WTC11 (cell line): ENCODE data around the gene C1orf159. TPM values are rescaled to one million over a fixed set of nuclear protein-coding genes. Genes with fewer than 3 reads are reported as not detected.

ENCODE experiments used
- ATAC-seq: fragments of 200-7000 bp; cut with Tn5 transposase; 2 replicates; pipeline ENCODE4 v1.10.0; 2021; ENCODE audit warnings: mild to moderate bottlenecking, moderate library complexity
- CTCF ChIA-PET: fragments of 300-600 bp; sonication (Branson Sonifier 250); formaldehyde crosslinking; loops from one replicate; lab custom pipeline; 2021; ENCODE audit warnings: antibody characterized with exemption; lab: Charles Lee
- POLR2A ChIA-PET: fragments of 350-600 bp; sonication (Branson Sonifier 250); formaldehyde crosslinking; loops from one replicate; lab custom pipeline; 2021; ENCODE audit warnings: antibody characterized with exemption; lab: Charles Lee
- DNase-seq: peaks from one replicate; pipeline ENCODE4 v3.0.0; 2021; ENCODE audit warnings: low spot score
- H3K27ac Mint-ChIP-seq: 2 replicates; pipeline ENCODE4 v1.8.0; 2021; ENCODE audit warnings: mixed read lengths
- H3K27me3 Mint-ChIP-seq: 2 replicates; pipeline ENCODE4 v1.8.0; 2021; ENCODE audit warnings: low read depth, mild to moderate bottlenecking, moderate library complexity, mixed read lengths
- H3K36me3 Mint-ChIP-seq: 2 replicates; pipeline ENCODE4 v1.8.0; 2021; ENCODE audit warnings: mixed read lengths
- H3K4me1 Mint-ChIP-seq: 2 replicates; pipeline ENCODE4 v1.8.0; 2022; ENCODE audit warnings: mixed read lengths
- H3K4me3 Mint-ChIP-seq: 2 replicates; pipeline ENCODE4 v1.8.0; 2021; ENCODE audit warnings: mild to moderate bottlenecking, moderate library complexity, mixed read lengths
- H3K9me3 Mint-ChIP-seq: 2 replicates; pipeline ENCODE4 v1.8.0; 2021; ENCODE audit warnings: mixed read lengths
- CREM ChIP-seq: sonication (generic); formaldehyde crosslinking; IDR thresholded peaks from 2 replicates; pipeline ENCODE4 v1.8.1; 2022; ENCODE audit warnings: mild to moderate bottlenecking, missing genetic modification reagents, moderate library complexity
- HMGA2 ChIP-seq: fragments of 250-450 bp; sonication (Bioruptor Pico); IDR thresholded peaks from 2 replicates; pipeline ENCODE4 v1.4.0; 2021; ENCODE audit warnings: mild to moderate bottlenecking, moderate library complexity
- MYBL2 ChIP-seq: sonication (generic); formaldehyde crosslinking; IDR thresholded peaks from 2 replicates; pipeline ENCODE4 v1.8.1; 2023; ENCODE audit warnings: mild to moderate bottlenecking, moderate library complexity, missing genetic modification reagents
- SP1 ChIP-seq: sonication (generic); formaldehyde crosslinking; conservative IDR thresholded peaks from 2 replicates; pipeline ENCODE4 v1.8.1; 2022; ENCODE audit warnings: missing genetic modification reagents
- ZNF138 ChIP-seq: sonication (generic); formaldehyde crosslinking; conservative IDR thresholded peaks from 2 replicates; pipeline ENCODE4 v1.8.1; 2022; ENCODE audit warnings: mild to moderate bottlenecking, moderate library complexity, missing genetic modification reagents
- ZNF232 ChIP-seq: sonication (generic); formaldehyde crosslinking; IDR thresholded peaks from 2 replicates; pipeline ENCODE4 v1.8.0; 2022; ENCODE audit warnings: mild to moderate bottlenecking, missing genetic modification reagents
- total RNA-seq: library from RNA; stranded (reverse); gene quantifications from 3 replicates; pipeline ENCODE4 v1.2.3, GENCODE V29; 2021
- TF ChIP-seq, protein P1 (sequence below): sonication (generic); formaldehyde crosslinking; IDR thresholded peaks from 2 replicates; pipeline ENCODE4 v1.8.0; 2022; ENCODE audit warnings: mild to moderate bottlenecking, missing genetic modification reagents
- TF ChIP-seq, protein P2 (sequence below): sonication (generic); formaldehyde crosslinking; IDR thresholded peaks from 2 replicates; pipeline ENCODE4 v1.8.1; 2023; ENCODE audit warnings: mild to moderate bottlenecking, missing genetic modification reagents, moderate library complexity
- TF ChIP-seq, protein P3 (sequence below): fragments of 250-450 bp; sonication (Bioruptor Pico); IDR thresholded peaks from 2 replicates; pipeline ENCODE4 v1.9.0; 2021; ENCODE audit warnings: mild to moderate bottlenecking
- TF ChIP-seq, protein P4 (sequence below): sonication (generic); formaldehyde crosslinking; IDR thresholded peaks from 2 replicates; pipeline ENCODE4 v1.8.1; 2022; ENCODE audit warnings: mild to moderate bottlenecking, moderate library complexity, missing genetic modification reagents

C1orf159 gene
- total RNA-seq, 1 experiment from 2014 or later: 17.8 TPM

DNA sequence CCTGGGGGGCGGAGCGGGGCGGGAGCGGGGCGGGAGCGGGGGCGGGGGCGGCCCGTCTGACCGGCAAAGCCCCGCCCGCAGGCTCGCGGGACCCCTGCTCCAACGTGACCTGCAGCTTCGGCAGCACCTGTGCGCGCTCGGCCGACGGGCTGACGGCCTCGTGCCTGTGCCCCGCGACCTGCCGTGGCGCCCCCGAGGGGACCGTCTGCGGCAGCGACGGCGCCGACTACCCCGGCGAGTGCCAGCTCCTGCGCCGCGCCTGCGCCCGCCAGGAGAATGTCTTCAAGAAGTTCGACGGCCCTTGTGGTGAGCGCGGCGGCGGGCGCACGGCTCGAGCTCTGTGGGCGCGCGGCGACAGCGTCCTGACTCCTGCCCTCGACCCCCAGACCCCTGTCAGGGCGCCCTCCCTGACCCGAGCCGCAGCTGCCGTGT lies 74.8 kb downstream of the C1orf159 start:
- peak; percentile 82 for DNase-seq
- ATAC-seq: peak; percentile 56
- CTCF ChIA-PET: interaction anchor here (0.7 to 4.0 kb wide), 22 partner anchors 9 to 251 kb away, joined by 3 to 35 read pairs (median 4); partner anchors contain the start of genes AGRN, ISG15 and TTLL10
- POLR2A ChIA-PET: interaction anchor here (0.6 to 2.9 kb wide), 7 partner anchors 10 to 130 kb away, joined by 3 to 15 read pairs (median 3); partner anchors contain the start of gene HES4
- Mint-ChIP-seq H3K27ac (no peak overlapping the region), H3K4me3 (peak overlapping the region; percentile 25; the same call in 1 of the 2 replicates), H3K27me3 (peaks cover 36% of the 10 kb centered on the region), H3K4me1 (peaks cover 5% of the 10 kb centered on the region), H3K9me3 (no peaks in the 10 kb centered on the region), H3K36me3 (peaks cover 8% of the 10 kb centered on the region)
- TF ChIP-seq ZNF232: 0 out of 2 replicates have a peak, but pooled peaks have one; percentile 50
- TF ChIP-seq ZNF138 (CRISPR knock-in tag): no peak
- TF ChIP-seq, protein P1, sequence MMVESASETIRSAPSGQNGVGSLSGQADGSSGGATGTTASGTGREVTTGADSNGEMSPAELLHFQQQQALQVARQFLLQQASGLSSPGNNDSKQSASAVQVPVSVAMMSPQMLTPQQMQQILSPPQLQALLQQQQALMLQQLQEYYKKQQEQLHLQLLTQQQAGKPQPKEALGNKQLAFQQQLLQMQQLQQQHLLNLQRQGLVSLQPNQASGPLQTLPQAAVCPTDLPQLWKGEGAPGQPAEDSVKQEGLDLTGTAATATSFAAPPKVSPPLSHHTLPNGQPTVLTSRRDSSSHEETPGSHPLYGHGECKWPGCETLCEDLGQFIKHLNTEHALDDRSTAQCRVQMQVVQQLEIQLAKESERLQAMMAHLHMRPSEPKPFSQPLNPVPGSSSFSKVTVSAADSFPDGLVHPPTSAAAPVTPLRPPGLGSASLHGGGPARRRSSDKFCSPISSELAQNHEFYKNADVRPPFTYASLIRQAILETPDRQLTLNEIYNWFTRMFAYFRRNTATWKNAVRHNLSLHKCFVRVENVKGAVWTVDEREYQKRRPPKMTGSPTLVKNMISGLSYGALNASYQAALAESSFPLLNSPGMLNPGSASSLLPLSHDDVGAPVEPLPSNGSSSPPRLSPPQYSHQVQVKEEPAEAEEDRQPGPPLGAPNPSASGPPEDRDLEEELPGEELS: peak; percentile 77; the same call in 1 of the 2 replicates
- TF ChIP-seq MYBL2: 0 out of 2 replicates have a peak, but pooled peaks have one; percentile 38
- TF ChIP-seq, protein P2, sequence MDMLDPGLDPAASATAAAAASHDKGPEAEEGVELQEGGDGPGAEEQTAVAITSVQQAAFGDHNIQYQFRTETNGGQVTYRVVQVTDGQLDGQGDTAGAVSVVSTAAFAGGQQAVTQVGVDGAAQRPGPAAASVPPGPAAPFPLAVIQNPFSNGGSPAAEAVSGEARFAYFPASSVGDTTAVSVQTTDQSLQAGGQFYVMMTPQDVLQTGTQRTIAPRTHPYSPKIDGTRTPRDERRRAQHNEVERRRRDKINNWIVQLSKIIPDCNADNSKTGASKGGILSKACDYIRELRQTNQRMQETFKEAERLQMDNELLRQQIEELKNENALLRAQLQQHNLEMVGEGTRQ (CRISPR knock-in tag): peak; percentile 31
- TF ChIP-seq, protein P3, sequence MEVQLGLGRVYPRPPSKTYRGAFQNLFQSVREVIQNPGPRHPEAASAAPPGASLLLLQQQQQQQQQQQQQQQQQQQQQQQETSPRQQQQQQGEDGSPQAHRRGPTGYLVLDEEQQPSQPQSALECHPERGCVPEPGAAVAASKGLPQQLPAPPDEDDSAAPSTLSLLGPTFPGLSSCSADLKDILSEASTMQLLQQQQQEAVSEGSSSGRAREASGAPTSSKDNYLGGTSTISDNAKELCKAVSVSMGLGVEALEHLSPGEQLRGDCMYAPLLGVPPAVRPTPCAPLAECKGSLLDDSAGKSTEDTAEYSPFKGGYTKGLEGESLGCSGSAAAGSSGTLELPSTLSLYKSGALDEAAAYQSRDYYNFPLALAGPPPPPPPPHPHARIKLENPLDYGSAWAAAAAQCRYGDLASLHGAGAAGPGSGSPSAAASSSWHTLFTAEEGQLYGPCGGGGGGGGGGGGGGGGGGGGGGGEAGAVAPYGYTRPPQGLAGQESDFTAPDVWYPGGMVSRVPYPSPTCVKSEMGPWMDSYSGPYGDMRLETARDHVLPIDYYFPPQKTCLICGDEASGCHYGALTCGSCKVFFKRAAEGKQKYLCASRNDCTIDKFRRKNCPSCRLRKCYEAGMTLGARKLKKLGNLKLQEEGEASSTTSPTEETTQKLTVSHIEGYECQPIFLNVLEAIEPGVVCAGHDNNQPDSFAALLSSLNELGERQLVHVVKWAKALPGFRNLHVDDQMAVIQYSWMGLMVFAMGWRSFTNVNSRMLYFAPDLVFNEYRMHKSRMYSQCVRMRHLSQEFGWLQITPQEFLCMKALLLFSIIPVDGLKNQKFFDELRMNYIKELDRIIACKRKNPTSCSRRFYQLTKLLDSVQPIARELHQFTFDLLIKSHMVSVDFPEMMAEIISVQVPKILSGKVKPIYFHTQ (CRISPR knock-in tag): no peak
- TF ChIP-seq SP1 (CRISPR knock-in tag): 0 out of 2 replicates have a peak, but pooled peaks have one; percentile 22

DNA sequence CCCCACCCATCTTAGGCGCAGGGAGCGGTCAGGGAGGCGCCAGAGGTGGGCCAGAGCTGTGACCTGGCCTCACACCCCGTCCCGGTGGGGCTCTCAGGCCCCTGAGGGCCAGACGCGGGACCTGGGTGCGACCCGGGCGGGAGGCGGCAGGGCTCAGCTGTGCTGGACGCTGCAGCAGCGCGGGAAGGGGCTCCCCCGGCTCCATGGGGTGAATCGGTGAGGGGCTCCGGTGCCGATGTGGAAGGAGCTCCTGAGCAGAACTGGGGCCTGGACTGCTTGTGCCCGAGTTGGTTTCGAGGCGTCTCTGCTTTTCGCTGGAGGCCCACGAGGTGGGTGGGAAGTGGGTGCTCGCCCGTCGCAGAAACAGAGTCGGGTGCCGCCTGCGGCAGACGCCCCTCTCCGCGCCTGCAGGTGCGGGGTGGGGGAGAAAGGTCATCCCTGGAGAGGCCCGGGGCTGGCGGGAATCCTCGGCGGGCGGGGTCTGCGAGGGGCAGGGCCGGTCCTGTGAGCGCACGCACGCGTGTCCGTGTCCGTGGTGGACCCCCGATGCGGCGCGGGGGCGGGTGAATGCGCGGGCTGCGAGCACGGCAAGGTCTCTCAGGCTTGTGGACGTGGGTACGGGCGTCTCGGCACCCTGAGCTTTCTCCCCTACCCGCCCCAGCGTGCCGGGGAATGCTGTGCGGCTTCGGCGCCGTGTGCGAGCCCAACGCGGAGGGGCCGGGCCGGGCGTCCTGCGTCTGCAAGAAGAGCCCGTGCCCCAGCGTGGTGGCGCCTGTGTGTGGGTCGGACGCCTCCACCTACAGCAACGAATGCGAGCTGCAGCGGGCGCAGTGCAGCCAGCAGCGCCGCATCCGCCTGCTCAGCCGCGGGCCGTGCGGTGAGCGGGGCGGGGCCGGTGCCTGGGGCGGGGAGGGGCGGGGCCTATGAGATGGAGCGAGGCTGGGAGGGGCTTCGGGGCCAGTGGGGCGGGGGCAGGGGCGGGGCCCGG lies 75.6 kb downstream of the C1orf159 start:
- Mint-ChIP-seq H3K27ac (no peak overlapping the region), H3K4me3 (peak overlapping the region; percentile 58), H3K27me3 (peaks cover 41% of the 10 kb centered on the region), H3K9me3 (no peaks in the 10 kb centered on the region), H3K4me1 (peaks cover 5% of the 10 kb centered on the region), H3K36me3 (peaks cover 11% of the 10 kb centered on the region)
- DNase-seq (peak; percentile 83), ATAC-seq (peak; percentile 85)
- ChIA-PET POLR2A (interaction anchor here (0.6 to 2.9 kb wide), 9 partner anchors 11 to 131 kb away, joined by 3 to 15 read pairs (median 3); partner anchors contain the start of genes HES4 and PLEKHN1), CTCF (interaction anchor here (0.7 to 4.0 kb wide), 26 partner anchors 8 to 265 kb away, joined by 3 to 35 read pairs (median 4); partner anchors contain the start of genes AGRN, ISG15 and TTLL10)
- no peak for TF ChIP-seq CREM (CRISPR knock-in tag)
- TF ChIP-seq, protein P4, sequence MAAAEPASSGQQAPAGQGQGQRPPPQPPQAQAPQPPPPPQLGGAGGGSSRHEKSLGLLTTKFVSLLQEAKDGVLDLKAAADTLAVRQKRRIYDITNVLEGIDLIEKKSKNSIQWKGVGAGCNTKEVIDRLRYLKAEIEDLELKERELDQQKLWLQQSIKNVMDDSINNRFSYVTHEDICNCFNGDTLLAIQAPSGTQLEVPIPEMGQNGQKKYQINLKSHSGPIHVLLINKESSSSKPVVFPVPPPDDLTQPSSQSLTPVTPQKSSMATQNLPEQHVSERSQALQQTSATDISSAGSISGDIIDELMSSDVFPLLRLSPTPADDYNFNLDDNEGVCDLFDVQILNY (CRISPR knock-in tag): no peak
- no peak for TF ChIP-seq HMGA2 (CRISPR knock-in tag)
